ENCODE data around the gene KPNA3.

KPNA3 gene

GRCh38 chr13:49831455-49831854 is 39.0 kb upstream of the KPNA3 start:
- no peaks in the 10 kb centered on the region for H3K27me3 ChIP-seq (ENCODE audit: insufficient read depth, poor library complexity, severe bottlenecking)
- TF ChIP-seq, protein P1, sequence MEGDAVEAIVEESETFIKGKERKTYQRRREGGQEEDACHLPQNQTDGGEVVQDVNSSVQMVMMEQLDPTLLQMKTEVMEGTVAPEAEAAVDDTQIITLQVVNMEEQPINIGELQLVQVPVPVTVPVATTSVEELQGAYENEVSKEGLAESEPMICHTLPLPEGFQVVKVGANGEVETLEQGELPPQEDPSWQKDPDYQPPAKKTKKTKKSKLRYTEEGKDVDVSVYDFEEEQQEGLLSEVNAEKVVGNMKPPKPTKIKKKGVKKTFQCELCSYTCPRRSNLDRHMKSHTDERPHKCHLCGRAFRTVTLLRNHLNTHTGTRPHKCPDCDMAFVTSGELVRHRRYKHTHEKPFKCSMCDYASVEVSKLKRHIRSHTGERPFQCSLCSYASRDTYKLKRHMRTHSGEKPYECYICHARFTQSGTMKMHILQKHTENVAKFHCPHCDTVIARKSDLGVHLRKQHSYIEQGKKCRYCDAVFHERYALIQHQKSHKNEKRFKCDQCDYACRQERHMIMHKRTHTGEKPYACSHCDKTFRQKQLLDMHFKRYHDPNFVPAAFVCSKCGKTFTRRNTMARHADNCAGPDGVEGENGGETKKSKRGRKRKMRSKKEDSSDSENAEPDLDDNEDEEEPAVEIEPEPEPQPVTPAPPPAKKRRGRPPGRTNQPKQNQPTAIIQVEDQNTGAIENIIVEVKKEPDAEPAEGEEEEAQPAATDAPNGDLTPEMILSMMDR (IDR thresholded peaks at IDR 0.05; ENCODE audit: insufficient read depth, low read length): no peak
- TF ChIP-seq SPI1 (IDR thresholded peaks at IDR 0.05; ENCODE audit: borderline replicate concordance, low read depth) (no peak), REST (IDR thresholded peaks at IDR 0.05; ENCODE audit: insufficient replicate concordance, low read depth) (no peak), POLR2AphosphoS5 (IDR thresholded peaks at IDR 0.05; ENCODE audit: low read depth) (no peak), GABPA (IDR thresholded peaks at IDR 0.05; ENCODE audit: low read depth) (no peak)
- H3K27ac ChIP-seq (replicated peaks): no peak overlapping the region
- no peak overlapping the region for H3K4me3 ChIP-seq (replicated peaks; ENCODE audit: insufficient read depth, low read length)
- DNase-seq (ENCODE audit: low read depth in 1 of 2, low spot score in 1 of 2): no peak

- no peak overlapping the region for H3K27ac ChIP-seq (replicated peaks)
- no peak for DNase-seq (ENCODE audit: low read depth in 1 of 2, low spot score in 1 of 2)
- TF ChIP-seq SPI1 (IDR thresholded peaks at IDR 0.05; ENCODE audit: borderline replicate concordance, low read depth) (no peak), POLR2AphosphoS5 (IDR thresholded peaks at IDR 0.05; ENCODE audit: low read depth) (no peak), REST (IDR thresholded peaks at IDR 0.05; ENCODE audit: insufficient replicate concordance, low read depth) (no peak), GABPA (IDR thresholded peaks at IDR 0.05; ENCODE audit: low read depth) (no peak)
- TF ChIP-seq, protein P1 (IDR thresholded peaks at IDR 0.05; ENCODE audit: insufficient read depth, low read length): no peak
- no peak overlapping the region for H3K4me3 ChIP-seq (replicated peaks; ENCODE audit: insufficient read depth, low read length)
- H3K27me3 ChIP-seq (ENCODE audit: insufficient read depth, poor library complexity, severe bottlenecking): no peaks in the 10 kb centered on the region
Measured at GRCh38 chr13:49830721-49831120, 38.2 kb upstream of the KPNA3 start.

GRCh38 chr13:49829715-49830114 is 37.2 kb upstream of the KPNA3 start:
- Histone ChIP-seq H3K4me3 (replicated peaks; ENCODE audit: insufficient read depth, low read length) (no peak overlapping the region), H3K27ac (replicated peaks) (no peak overlapping the region), H3K27me3 (ENCODE audit: insufficient read depth, poor library complexity, severe bottlenecking) (no peaks in the 10 kb centered on the region)
- no peak for TF ChIP-seq REST (IDR thresholded peaks at IDR 0.05; ENCODE audit: insufficient replicate concordance, low read depth)
- TF ChIP-seq, protein P1 (IDR thresholded peaks at IDR 0.05; ENCODE audit: insufficient read depth, low read length): no peak
- no peak for TF ChIP-seq GABPA (IDR thresholded peaks at IDR 0.05; ENCODE audit: low read depth)
- TF ChIP-seq POLR2AphosphoS5 (IDR thresholded peaks at IDR 0.05; ENCODE audit: low read depth): no peak
- no peak for TF ChIP-seq SPI1 (IDR thresholded peaks at IDR 0.05; ENCODE audit: borderline replicate concordance, low read depth)
- no peak for DNase-seq (ENCODE audit: low read depth in 1 of 2, low spot score in 1 of 2)
